ENCODE measurements around the gene BLCAP.
"Not testable (repeated sequence)": the region's sequence is repeated elsewhere in the genome, so short reads cannot be mapped to it uniquely, and the experiment has no call there.

Gene BLCAP

DNA sequence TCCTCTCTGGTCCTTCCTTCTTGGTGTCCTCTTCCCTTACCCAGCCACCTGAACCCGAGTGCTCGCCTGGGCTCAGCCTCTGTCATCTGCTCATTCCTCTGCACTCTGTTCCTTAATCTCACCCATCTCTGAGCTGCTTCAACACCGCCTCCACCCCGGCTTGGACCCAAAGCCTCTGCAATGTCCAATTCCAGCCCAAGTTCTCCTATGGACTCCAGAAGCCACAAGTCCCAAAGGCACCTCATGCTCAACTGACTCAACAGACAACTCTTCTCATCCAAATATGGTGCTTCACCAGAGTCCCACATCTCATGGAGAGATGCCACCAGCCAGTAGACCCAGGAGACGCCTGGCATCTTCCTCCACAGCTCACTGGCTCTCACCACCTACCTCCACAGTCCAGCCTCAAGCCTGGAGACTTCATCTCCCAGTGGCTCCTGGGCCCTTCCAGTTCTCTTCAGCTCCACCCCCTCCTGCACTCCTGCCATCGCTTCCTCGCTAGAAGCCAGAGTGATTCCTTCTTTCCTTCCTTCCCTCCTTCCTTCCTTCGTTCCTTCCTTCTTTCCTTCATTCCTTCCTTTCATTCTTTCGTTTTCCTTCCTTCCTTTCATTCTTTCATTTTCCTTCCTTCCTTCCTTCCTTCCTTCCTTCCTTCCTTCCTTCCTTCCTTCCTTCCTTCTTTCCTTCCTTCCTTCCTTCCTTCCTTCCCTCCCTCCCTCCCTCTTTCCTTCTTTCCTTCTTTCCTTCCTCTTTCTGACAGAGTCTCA, 47.6 kb downstream of the BLCAP start:
- no peak for DNase-seq

DNA sequence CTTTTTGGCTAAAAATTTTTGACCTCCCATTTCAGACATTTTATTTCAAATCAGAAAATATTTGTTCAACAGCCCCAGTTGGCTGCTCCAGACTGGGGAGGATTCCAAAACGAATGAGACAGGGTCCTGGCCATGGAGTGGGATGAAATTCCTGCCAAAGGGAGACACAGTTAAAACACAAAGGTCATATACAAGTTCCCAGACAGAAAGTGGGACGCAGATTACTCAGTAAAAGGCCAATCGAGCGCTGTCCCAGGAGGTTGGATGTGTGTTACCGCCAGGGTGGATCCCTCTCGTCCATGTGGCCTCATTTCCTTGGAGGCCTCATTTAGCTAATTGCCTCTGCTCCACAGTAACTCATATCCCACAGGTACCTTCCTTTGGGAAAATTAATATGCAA, 48.4 kb downstream of the BLCAP start:
- no peak for DNase-seq

DNA sequence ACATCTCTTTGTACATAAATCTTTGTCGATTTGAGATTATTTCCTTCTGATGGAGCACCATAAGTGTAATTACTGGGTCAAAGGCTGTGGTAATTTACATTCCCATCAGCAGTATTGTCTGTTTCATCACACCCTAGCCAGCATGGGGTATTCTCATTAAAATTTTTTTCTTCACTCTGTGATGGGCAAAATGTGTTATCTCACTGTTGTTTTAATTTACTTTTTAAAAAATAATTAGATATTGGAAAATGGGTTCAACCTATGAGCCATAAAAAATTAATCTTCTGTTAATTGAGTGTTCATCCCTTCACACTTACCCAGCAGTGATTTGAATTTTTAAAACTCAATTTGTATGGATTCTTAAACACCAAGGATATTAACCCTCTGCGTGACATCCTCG, 50.6 kb downstream of the BLCAP start:
- no peak for DNase-seq

DNA sequence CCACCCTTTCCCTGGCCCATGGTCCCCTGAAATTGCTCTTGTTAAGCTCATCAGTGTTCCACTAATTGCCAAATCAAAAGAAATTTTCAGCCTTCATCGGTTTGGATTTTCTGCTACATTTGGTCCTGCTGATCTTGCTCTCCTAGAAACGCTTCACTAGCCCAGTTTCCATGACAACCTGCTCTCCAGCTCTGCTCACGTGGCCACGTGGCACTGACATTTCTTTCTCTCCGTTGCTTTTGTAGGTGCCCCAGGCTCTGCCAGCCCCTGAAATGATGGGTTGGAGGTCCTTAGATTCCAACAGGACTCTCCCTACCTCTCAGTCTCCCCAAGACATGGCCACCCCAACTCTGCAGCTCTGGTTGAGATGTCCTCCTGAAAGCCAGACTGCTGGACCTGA, 52.4 kb downstream of the BLCAP start:
- DNase-seq, result no peak

- DNase-seq, result no peak
Measured at GRCh38 chr20:37474386-37474785, 53.3 kb downstream of the BLCAP start.

GRCh38 chr20:37473249-37474000, 54.3 kb downstream of the BLCAP start:
- no peak for DNase-seq

GRCh38 chr20:37472435-37472834, 55.2 kb downstream of the BLCAP start:
- not testable (repeated sequence) for DNase-seq

DNA sequence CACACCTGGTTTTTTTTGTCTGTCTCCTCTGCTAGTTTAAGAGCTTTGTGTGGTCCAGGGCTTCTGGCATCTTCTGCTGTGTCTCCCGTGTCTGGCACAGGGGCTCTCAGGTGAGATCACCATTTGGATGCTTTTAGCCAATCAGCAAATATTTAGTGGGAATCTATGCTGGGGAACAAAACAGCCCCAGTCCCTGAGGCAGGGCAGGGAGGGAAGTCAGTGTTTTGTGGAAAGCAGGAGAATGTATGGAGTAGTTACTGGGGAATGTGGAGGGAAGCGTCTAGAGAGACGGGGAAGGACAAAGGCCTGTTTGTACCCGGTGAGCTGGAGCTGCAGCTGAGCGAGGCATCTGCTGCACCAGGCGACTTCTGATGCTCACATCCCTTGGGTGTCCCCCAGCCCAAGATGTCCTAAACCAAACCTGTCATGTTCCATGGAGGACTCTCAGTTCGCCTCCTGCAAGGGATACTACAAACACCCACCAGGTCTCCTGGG, 55.9 kb downstream of the BLCAP start:
- no peak for DNase-seq

- DNase-seq, result not testable (repeated sequence)
Measured at GRCh38 chr20:37470190-37470589, 57.5 kb downstream of the BLCAP start.

DNA sequence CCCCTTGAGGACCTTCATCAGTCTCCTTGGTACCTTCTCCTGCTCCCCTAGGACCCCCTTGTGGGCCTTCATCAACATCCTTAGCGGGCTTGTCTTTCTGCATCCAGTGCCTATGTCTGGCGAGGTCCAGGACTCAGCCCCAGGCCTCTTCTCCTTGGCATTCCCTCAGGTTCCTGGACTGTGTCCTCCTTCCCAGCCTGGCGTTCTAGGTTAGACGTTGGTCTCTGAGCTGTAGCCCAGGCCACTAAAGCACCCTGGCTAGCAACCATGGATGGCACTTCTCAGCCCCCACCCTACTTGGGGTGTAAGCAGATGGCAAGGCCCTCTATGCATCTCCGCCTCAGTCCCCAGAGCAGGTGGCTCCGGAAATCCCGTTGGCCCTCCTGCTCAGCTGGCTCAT, 58.1 kb downstream of the BLCAP start:
- DNase-seq, result no peak

- no peak for DNase-seq
Measured at GRCh38 chr20:37468886-37469285, 58.8 kb downstream of the BLCAP start.

Data from cerebellar nuclear complex (tissue), 1 donor.